A549 (cell line): ENCODE measurements around the gene MAGI2.

Source experiments
- CBX8 ChIP-seq: fragments of 200-600 bp; sonication (generic); IDR thresholded peaks from 2 replicates; pipeline ENCODE4 v1.6.1; 2016
- CTCF ChIP-seq: fragments of >200 bp; sonication (Bioruptor Twin); formaldehyde crosslinking; IDR thresholded peaks from 3 replicates; pipeline ENCODE4 v1.5.1; 2016
- EP300 ChIP-seq, 2 experiments: fragments of >200 bp; sonication (Bioruptor Twin); formaldehyde crosslinking; IDR thresholded peaks; 2 replicates in 1 of 2; 3 replicates in 1 of 2; pipeline ENCODE4 v1.6.1; 2016 to 2017
- MAFK ChIP-seq: fragments of 450-650 bp; IDR thresholded peaks from 2 replicates; pipeline ENCODE4 v1.6.1; 2014; ENCODE audit not compliant: partially characterized antibody
- MYC ChIP-seq: IDR thresholded peaks from 2 replicates; pipeline ENCODE4 v1.6.1; 2012; ENCODE audit warnings: mild to moderate bottlenecking, inconsistent platforms, low read length, improper control_type of control experiment, borderline replicate concordance
- RAD21 ChIP-seq, 2 experiments: fragments of >200 bp in 1 of 2; sonication (Bioruptor Twin) in 1 of 2; formaldehyde crosslinking in 1 of 2; IDR thresholded peaks in 1 of 2; conservative IDR thresholded peaks in 1 of 2; 2 replicates in 1 of 2; 3 replicates in 1 of 2; pipeline ENCODE4 v1.6.1; 2012 to 2018; ENCODE audit warnings: inconsistent platforms in 1 of 2
- TP53 ChIP-seq: fragments of 250-450 bp; sonication (Bioruptor Pico); IDR thresholded peaks from 2 replicates; pipeline ENCODE4 v1.5.0; 2021; ENCODE audit warnings: mild to moderate bottlenecking, moderate library complexity

- TF ChIP-seq RAD21 (conservative IDR thresholded peaks at IDR 0.05 in 1 of 2, IDR thresholded peaks at IDR 0.05 in 1 of 2) (no peak), CTCF (no peak), MYC (no peak), CBX8 (no peak), MAFK (no peak), TP53 (CRISPR knock-in tag) (no peak), EP300 (IDR thresholded peaks at IDR 0.05) (no peak)
Observed at GRCh38 chr7:78649976-78650375, 803.5 kb downstream of the MAGI2 start.
